Epithelial cell of proximal tubule (primary cell): ENCODE measurements around the gene RNF44. TPM values are rescaled to one million over a fixed set of nuclear protein-coding genes. Genes with fewer than 3 reads are reported as not detected.

ENCODE experiments used
- DNase-seq: peaks from one replicate; pipeline ENCODE4 v3.0.0-alpha.2; 2011; ENCODE audit warnings: low read depth
- H3K4me3 ChIP-seq: 2 replicates; pipeline ENCODE4 v1.5.1; 2011; ENCODE audit warnings: low read depth, mild to moderate bottlenecking, low read length
- total RNA-seq: library from RNA; depleted of rRNA; stranded (reverse); fragments of >200 nt; gene quantifications from 2 replicates; pipeline ENCODE4 v1.2.3, GENCODE V29; 2015
- TF ChIP-seq, protein P1 (sequence below): conservative IDR thresholded peaks from 2 replicates; pipeline ENCODE4 v1.5.1; 2012; ENCODE audit warnings: low read depth, mild to moderate bottlenecking, low read length

The RNF44 gene
- total RNA-seq, 1 donor from 2014 or later, result 17.1 TPM

GRCh38 chr5:176575488-176576422, 38.6 kb upstream of the RNF44 start:
- no peak overlapping the region for H3K4me3 ChIP-seq
- TF ChIP-seq, protein P1, sequence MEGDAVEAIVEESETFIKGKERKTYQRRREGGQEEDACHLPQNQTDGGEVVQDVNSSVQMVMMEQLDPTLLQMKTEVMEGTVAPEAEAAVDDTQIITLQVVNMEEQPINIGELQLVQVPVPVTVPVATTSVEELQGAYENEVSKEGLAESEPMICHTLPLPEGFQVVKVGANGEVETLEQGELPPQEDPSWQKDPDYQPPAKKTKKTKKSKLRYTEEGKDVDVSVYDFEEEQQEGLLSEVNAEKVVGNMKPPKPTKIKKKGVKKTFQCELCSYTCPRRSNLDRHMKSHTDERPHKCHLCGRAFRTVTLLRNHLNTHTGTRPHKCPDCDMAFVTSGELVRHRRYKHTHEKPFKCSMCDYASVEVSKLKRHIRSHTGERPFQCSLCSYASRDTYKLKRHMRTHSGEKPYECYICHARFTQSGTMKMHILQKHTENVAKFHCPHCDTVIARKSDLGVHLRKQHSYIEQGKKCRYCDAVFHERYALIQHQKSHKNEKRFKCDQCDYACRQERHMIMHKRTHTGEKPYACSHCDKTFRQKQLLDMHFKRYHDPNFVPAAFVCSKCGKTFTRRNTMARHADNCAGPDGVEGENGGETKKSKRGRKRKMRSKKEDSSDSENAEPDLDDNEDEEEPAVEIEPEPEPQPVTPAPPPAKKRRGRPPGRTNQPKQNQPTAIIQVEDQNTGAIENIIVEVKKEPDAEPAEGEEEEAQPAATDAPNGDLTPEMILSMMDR, result no peak
- DNase-seq, result no peak

- DNase-seq, result no peak
- H3K4me3 ChIP-seq, result no peak overlapping the region
- TF ChIP-seq, protein P1, result no peak
These were observed 37.9 kb upstream of the RNF44 start for GRCh38 chr5:176575066-176575465.

DNA sequence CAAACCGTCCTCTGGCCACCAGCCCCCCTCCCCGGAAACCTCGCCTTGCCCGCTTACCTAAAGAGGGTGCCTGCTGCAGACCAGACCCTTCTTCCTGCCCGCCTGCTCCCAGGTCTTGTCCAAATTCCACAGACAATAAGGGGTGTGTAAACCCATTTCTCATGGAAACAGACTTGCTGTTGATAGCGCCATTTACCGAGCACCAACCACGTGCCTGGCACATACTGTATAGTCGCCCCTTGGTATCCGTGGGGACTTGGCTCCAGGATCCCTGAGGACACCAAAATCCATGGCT, 37.0 kb upstream of the RNF44 start:
- no peak for DNase-seq
- TF ChIP-seq, protein P1, result no peak
- no peak overlapping the region for H3K4me3 ChIP-seq

- TF ChIP-seq, protein P1, result peak; percentile 88
- DNase-seq, result no peak
- H3K4me3 ChIP-seq, result no peak overlapping the region
These were observed 36.5 kb upstream of the RNF44 start for GRCh38 chr5:176573564-176574296.

- no peak overlapping the region for H3K4me3 ChIP-seq
- TF ChIP-seq, protein P1, result peak; percentile 9
- no peak for DNase-seq
These were observed 32.8 kb upstream of the RNF44 start for GRCh38 chr5:176570044-176570443.

DNA sequence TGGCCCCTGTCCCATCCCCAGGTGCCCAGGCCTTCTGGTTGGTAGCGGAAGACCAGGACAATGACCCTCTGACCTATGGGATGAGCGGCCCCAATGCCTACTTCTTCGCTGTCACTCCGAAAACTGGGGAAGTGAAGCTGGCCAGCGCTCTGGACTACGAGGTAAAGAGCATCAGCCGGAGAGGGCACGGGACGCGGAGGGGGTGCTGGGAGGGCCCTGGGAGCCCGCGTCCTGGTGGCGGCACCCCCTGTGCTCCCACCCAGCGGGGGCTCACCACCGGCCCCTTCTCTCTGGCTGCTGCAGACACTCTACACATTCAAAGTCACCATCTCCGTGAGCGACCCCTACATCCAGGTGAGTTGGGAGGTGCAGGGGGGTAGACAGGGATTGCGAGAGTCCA, 31.5 kb upstream of the RNF44 start:
- H3K4me3 ChIP-seq, result no peak overlapping the region

More for the DNA sequence above, 31.5 kb upstream of the RNF44 start:
- no peak for DNase-seq
- TF ChIP-seq, protein P1, result no peak
